NK-92 (cell line): ENCODE results near the gene GM2A.
"Not testable (repeated sequence)": the region's sequence is repeated elsewhere in the genome, so short reads cannot be mapped to it uniquely, and the experiment has no call there.

Experiments used
- DNase-seq: peaks from one replicate; lab custom pipeline; 2025; ENCODE audit not compliant: unreplicated experiment; lab: John Stamatoyannopoulos, UW

Gene GM2A

DNA sequence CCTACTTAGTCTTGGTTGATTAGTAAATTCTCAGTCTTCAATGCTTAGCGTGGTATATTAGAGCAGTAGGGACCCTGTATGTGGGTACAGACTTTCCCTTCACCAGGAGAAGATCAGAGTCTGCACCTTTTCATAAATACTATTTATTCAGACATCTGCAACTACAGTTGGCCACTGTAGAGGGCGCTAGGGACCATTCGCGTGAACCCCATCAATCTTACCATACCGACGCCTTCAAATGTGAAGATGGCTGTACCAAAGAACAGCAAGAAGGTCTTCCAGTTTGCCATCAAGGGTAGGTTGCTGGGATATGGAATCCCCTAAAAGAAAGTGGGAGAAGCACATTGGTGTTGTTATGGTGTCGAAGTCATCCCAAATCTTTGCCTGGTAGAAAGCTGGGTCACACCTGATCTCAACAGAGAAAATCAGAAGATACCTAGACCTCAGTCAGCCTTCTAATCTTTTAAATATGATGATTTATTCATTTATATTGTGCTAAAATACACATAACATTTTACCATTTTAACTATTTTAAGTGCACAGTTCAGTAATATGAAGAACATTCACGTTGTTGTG is 31.5 kb downstream of the GM2A start:
- no peak for DNase-seq

DNA sequence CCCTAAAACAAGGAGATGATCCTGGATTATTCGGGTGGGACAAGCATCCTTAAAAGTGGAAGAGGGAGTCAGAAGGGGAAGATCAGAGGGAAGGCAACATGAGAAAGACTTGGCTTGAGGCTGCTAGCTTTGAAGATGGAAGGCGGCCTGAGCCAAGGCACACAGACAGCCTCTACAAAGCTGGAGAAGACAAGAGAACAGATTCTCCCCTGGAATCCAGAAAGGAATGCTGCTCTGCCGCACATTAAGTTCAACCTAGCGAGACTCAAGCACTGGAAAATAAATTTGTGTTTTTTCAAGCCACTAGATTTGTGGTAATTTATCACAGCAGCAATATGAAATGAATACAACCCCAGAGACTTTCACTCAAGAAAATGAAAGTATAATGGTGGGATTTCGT is 32.7 kb downstream of the GM2A start:
- DNase-seq: no peak

GRCh38 chr5:151286246-151286645 is 33.3 kb downstream of the GM2A start:
- no peak for DNase-seq

DNA sequence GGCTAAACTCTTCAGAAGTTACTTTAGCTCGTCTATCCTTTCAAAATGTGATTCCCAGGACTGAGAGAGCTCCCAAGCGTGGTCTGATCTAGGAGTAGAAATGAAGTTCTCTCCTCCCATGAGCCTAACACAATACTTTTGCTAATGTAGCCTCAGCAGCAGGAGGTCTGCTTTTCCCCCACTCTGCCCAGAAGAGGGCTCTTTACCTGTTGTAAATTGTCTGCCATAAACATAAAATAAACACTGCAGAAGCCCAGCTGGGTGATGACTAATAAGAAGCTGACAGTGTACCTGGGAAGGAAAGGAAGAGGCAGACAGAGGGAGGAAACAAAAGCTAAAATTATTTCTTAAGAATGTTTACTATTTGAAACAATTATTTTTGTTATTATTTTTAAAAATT is 35.2 kb downstream of the GM2A start:
- DNase-seq: no peak

DNA sequence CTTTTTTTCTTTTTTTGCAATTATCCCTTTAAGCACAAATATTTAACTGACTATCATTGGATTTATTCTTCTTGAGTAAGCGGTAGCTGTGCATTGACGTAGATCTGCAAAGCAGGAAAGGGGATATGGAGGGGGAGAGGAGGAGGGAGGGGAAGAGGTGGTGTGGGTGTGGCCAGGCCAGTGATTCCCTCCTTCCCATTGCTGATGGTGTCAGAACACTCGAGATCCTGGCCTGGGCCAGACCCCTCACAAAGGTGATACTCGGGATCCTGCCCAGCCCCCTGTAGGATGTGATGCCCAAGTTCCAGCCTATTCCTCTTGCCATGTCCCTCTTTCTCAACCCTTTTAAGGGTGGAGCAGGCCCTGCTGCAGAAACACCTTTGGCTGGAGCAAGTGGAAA is 40.6 kb downstream of the GM2A start:
- no peak for DNase-seq

DNA sequence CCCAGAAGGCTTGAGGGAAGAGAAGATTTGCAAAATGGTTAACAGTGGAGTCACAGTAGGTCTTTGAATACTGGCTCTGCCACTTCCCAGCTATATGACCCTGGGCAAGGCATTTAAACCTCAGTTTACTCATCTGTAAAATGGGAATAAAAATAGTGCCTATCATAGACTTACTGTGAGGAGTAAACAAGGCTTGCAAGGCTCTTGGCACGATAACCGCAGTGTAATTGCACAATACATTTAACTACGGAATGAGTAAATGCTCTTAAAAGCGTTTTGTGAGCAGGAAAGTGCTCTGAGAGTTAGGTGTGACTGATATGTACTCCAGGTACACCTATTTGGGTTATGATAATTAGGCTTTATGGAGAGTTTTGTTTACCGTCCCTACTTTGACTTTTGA is 42.2 kb downstream of the GM2A start:
- no peak for DNase-seq

DNA sequence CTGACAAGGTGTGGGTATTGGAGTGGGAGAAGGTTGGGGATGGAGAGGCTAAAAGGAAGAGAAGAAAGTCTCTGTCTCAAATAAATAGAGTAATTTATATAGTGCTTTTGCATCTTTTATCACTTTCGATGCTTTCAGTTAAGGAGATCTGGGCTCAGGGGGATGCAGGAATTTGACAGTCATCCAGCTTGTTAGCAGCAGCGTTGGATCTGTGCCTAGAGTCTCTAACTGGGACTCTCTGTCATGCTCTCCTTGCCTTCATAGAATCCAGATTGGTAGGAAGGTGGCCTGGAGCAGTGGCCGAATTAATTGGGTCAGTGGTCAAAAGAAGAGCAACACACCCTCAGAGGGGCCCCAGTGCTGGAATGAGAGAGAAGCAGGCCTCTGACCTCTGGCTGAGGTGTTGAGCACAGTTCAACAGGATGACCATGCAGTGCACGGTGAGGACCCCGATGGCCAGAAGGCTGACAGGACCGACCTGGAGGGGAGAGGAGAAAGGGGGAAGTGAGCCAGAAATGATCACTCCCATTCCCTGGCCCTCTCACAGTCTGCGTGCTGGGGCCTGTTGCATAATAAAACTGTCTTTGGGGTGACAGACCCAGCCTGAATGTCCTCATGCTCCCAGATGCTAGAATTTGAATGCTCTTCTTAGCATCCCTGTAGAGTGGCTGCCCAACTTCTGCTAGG is 42.9 kb downstream of the GM2A start:
- no peak for DNase-seq

DNA sequence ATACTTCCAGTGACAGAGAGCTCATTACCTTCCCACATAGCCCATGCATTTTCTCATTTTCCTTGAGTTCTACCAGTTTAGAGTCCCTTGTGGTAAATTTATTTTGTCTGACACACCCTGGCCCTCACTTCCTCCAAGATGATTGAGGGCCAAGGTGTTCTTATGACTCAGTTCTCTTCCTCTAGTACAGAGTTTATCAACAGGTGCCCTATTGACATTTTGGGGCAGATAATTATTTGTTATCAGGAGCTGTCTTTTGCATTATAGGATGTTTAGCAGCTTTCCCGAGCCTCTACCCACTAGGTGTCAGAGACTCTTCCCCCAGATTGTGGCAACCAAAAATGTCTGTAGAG is 43.5 kb downstream of the GM2A start:
- DNase-seq: no peak

DNA sequence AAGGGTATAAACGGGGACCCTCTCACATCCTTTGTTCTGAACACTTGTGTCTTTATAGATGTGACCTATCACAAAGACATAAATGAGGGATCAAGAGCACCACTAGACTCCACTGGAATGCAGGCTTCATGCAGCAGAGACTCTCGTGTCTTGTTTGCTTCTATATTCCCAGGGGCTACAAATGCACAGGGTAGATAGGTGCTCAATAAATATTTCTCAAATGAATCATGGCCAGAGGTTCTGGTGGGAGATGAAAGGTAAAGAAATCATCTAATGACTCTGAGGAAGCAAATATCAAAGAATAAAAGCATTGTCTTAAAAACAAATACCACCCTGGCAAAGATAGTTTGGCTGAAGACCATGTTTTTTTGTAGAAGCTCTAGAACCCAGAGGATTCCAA is 44.0 kb downstream of the GM2A start:
- no peak for DNase-seq

DNA sequence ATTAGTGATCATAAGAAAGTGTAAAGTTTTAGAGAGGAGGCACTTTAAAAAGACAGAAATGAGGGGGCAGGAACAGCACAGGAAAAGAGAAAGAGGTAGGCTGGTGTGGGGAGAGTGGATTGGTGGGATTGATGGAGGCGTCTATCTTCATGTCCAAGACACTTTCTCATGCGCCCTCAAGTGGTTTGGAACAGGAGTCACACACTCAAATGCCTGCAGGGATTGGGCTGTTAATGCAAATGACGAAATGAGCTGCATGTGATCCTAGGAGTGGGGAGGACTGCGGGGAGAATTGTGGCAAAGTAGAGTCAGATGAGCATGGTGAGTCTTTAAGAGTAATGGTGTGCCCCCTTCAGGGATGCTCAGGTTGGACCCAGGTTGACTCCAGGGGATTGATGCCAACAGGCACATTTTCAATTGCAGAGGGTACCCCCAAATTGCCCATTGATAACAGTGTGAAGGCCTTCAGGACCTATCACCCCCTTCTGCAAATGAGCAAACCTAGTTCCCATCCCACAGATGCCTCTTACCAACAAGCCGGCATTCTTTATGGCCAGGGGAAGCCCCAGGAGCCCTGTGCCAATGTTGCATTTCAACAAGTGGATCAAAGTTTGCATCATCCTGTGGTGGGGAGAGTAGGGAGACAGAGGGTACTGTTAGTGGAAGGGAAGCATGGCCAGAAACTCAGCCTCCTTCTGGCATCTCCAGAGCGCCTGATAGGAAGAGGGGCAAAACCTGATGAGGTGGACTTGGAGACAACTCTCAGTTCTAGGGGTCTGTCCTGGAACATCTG is 45.3 kb downstream of the GM2A start:
- no peak for DNase-seq

GRCh38 chr5:151303666-151304065 is 50.7 kb downstream of the GM2A start, which contains the start of gene SLC36A3:
Gene SLC36A3 (minus strand): TSS chr5:151303766. CDS start chr5:151303354, 412 bp downstream.
- no peak for DNase-seq

GRCh38 chr5:151309266-151309665 is 56.3 kb downstream of the GM2A start:
- not testable (repeated sequence) for DNase-seq

GRCh38 chr5:151309821-151310220 is 56.8 kb downstream of the GM2A start:
- not testable (repeated sequence) for DNase-seq

DNA sequence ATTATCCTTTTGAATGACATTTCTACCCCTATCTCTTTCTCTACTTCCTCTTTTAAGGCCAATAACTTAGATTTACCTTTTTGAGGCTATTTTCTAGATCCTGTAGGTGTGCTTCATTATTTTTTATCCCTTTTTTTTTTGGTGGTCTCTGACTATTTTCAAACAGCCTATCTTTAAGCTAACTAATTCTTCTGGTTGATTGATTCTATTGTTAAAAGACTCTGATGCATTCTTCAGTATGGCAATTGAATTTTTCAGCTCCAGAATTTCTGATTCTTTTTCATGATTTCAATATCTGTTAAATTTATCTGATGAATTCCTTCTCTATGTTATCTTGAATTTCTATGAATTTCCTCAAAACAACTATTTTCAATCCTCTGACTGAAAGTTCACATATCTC is 57.9 kb downstream of the GM2A start:
- no peak for DNase-seq

DNA sequence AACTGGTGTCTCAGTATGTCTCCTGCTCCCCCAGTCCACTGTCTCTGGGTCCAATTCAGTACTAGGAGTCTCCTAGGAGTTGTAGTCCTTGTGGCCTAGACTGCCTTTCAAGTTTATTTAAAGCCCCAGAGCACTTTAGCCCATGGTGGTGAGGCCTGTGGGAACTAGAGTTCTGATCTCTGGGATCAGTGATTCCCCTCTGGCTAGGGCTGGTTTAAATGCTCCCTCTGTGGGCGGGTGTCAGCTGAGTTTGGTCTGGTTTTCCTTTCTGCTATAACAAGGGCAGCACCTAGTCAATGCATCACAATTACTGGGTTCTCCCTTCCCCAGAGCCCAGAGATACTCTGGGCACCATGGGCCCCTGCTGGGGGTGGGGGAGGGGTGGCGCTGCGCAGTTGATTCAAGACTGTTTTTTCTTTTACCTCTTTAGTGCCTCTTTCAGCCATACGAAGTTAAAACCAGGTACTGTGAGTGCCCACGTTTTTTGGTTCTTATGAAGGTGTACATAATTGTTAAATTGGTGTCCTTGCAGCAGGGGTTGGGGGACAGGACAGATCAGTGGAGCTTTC is 59.9 kb downstream of the GM2A start:
- DNase-seq: no peak

DNA sequence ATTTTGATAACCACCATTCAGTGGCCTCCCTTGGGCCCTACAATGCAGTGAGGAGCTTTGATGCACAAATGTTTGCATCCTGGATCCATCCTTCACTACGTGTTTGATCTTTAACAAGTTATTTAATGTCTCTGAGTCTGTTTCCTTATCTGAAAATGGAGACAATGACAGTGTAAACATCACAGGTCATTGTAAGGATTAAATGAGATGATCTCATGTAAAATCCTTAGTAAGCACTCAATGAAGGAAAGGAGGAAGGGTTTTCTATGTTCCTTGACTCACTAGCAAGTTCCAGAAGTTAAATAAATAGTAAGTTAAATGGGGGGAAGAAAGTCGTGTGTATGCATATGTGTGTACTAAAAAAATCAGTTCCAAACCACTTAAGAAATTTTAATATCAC is 60.4 kb downstream of the GM2A start:
- DNase-seq: no peak

- no peak for DNase-seq
These were observed 63.1 kb downstream of the GM2A start for GRCh38 chr5:151315998-151316597.

GRCh38 chr5:151317871-151318270 is 64.9 kb downstream of the GM2A start:
- DNase-seq: no peak

GRCh38 chr5:151318850-151319732 is 66.1 kb downstream of the GM2A start:
- no peak for DNase-seq
